ENCODE measurements around the gene CCDC15. TPM values are rescaled to one million over a fixed set of nuclear protein-coding genes. Genes with fewer than 3 reads are reported as not detected.
"Not testable (repeated sequence)": the region's sequence is repeated elsewhere in the genome, so short reads cannot be mapped to it uniquely, and the experiment has no call there.

CCDC15 gene
- total RNA-seq, 1 experiment from 2014 or later: 2.3 TPM

- no peaks in the 10 kb centered on the region for H3K9me2 ChIP-seq (replicated peaks; ENCODE audit: insufficient read depth, low read length)
- no peak overlapping the region for H3K9ac ChIP-seq (ENCODE audit: low read length)
- H3K27me3 ChIP-seq (ENCODE audit: low read length): no peaks in the 10 kb centered on the region
- no peak overlapping the region for H3K27ac ChIP-seq (ENCODE audit: low read length)
- no peaks in the 10 kb centered on the region for H3K36me3 ChIP-seq (ENCODE audit: insufficient read depth, low read length)
- H4K20me1 ChIP-seq (ENCODE audit: insufficient read depth, low read depth, low read length): no peaks in the 10 kb centered on the region
- no peak overlapping the region for H2AFZ ChIP-seq (ENCODE audit: low read length)
- H3K79me2 ChIP-seq (ENCODE audit: low read length): no peaks in the 10 kb centered on the region
- H3K4me1 ChIP-seq (ENCODE audit: low read length): no peaks in the 10 kb centered on the region
- no peak overlapping the region for H3K4me2 ChIP-seq (ENCODE audit: low read depth, low read length, poor library complexity, severe bottlenecking)
- no peak for DNase-seq
- no peak overlapping the region for H3K4me3 ChIP-seq (ENCODE audit: low read length)
- no peaks in the 10 kb centered on the region for H3K9me3 ChIP-seq (ENCODE audit: low read length)
Observed at GRCh38 chr11:124945826-124946225, 8.2 kb upstream of the CCDC15 start.

- Histone ChIP-seq H3K4me1 (ENCODE audit: low read length) (no peaks in the 10 kb centered on the region), H3K36me3 (ENCODE audit: insufficient read depth, low read length) (no peaks in the 10 kb centered on the region), H3K9me2 (replicated peaks; ENCODE audit: insufficient read depth, low read length) (no peaks in the 10 kb centered on the region), H4K20me1 (ENCODE audit: insufficient read depth, low read depth, low read length) (no peaks in the 10 kb centered on the region), H2AFZ (ENCODE audit: low read length) (no peak overlapping the region), H3K9ac (ENCODE audit: low read length) (no peak overlapping the region), H3K4me3 (ENCODE audit: low read length) (no peak overlapping the region), H3K27ac (ENCODE audit: low read length) (no peak overlapping the region), H3K9me3 (ENCODE audit: low read length) (no peaks in the 10 kb centered on the region), H3K79me2 (ENCODE audit: low read length) (no peaks in the 10 kb centered on the region), H3K27me3 (ENCODE audit: low read length) (no peaks in the 10 kb centered on the region), H3K4me2 (ENCODE audit: low read depth, low read length, poor library complexity, severe bottlenecking) (no peak overlapping the region)
- no peak for DNase-seq
Observed at GRCh38 chr11:124946735-124947141, 7.3 kb upstream of the CCDC15 start.

- H3K9ac ChIP-seq (ENCODE audit: low read length): no peak overlapping the region
- no peak for DNase-seq
- no peak overlapping the region for H3K4me2 ChIP-seq (ENCODE audit: low read depth, low read length, poor library complexity, severe bottlenecking)
- H2AFZ ChIP-seq (ENCODE audit: low read length): no peak overlapping the region
- H3K4me1 ChIP-seq (ENCODE audit: low read length): peaks cover 19% of the 10 kb centered on the region
- H3K36me3 ChIP-seq (ENCODE audit: insufficient read depth, low read length): no peaks in the 10 kb centered on the region
- H3K9me3 ChIP-seq (ENCODE audit: low read length): no peaks in the 10 kb centered on the region
- no peak overlapping the region for H3K4me3 ChIP-seq (ENCODE audit: low read length)
- no peaks in the 10 kb centered on the region for H3K27me3 ChIP-seq (ENCODE audit: low read length)
- H3K79me2 ChIP-seq (ENCODE audit: low read length): peaks cover 6% of the 10 kb centered on the region; the same call in 1 of the 2 replicates
- H3K27ac ChIP-seq (ENCODE audit: low read length): no peak overlapping the region
- H4K20me1 ChIP-seq (ENCODE audit: insufficient read depth, low read depth, low read length): no peaks in the 10 kb centered on the region
- no peaks in the 10 kb centered on the region for H3K9me2 ChIP-seq (replicated peaks; ENCODE audit: insufficient read depth, low read length)
Observed at GRCh38 chr11:124950601-124951330, 3.2 kb upstream of the CCDC15 start.

GRCh38 chr11:124951341-124951740 is 2.7 kb upstream of the CCDC15 start:
- H3K36me3 ChIP-seq (ENCODE audit: insufficient read depth, low read length): no peaks in the 10 kb centered on the region
- H3K79me2 ChIP-seq (ENCODE audit: low read length): peaks cover 6% of the 10 kb centered on the region; the same call in 1 of the 2 replicates
- H3K27ac ChIP-seq (ENCODE audit: low read length): no peak overlapping the region
- H4K20me1 ChIP-seq (ENCODE audit: insufficient read depth, low read depth, low read length): no peaks in the 10 kb centered on the region
- no peak overlapping the region for H2AFZ ChIP-seq (ENCODE audit: low read length)
- no peak for DNase-seq
- no peaks in the 10 kb centered on the region for H3K9me2 ChIP-seq (replicated peaks; ENCODE audit: insufficient read depth, low read length)
- no peak overlapping the region for H3K9ac ChIP-seq (ENCODE audit: low read length)
- H3K9me3 ChIP-seq (ENCODE audit: low read length): no peaks in the 10 kb centered on the region
- H3K4me3 ChIP-seq (ENCODE audit: low read length): no peak overlapping the region
- H3K27me3 ChIP-seq (ENCODE audit: low read length): no peaks in the 10 kb centered on the region
- no peak overlapping the region for H3K4me2 ChIP-seq (ENCODE audit: low read depth, low read length, poor library complexity, severe bottlenecking)
- H3K4me1 ChIP-seq (ENCODE audit: low read length): peaks cover 19% of the 10 kb centered on the region

- peak overlapping the region; percentile 81 for H3K9ac ChIP-seq (ENCODE audit: low read length)
- H3K4me3 ChIP-seq (ENCODE audit: low read length): peak overlapping the region; percentile 88
- peaks cover 6% of the 10 kb centered on the region; the same call in 1 of the 2 replicates for H3K79me2 ChIP-seq (ENCODE audit: low read length)
- DNase-seq: no peak
- no peaks in the 10 kb centered on the region for H4K20me1 ChIP-seq (ENCODE audit: insufficient read depth, low read depth, low read length)
- no peaks in the 10 kb centered on the region for H3K27me3 ChIP-seq (ENCODE audit: low read length)
- H2AFZ ChIP-seq (ENCODE audit: low read length): 0 out of 2 replicates have a peak overlapping the region, but pooled peaks have one; percentile 36
- no peaks in the 10 kb centered on the region for H3K9me2 ChIP-seq (replicated peaks; ENCODE audit: insufficient read depth, low read length)
- peak overlapping the region; percentile 29; the same call in 1 of the 2 replicates for H3K27ac ChIP-seq (ENCODE audit: low read length)
- no peaks in the 10 kb centered on the region for H3K36me3 ChIP-seq (ENCODE audit: insufficient read depth, low read length)
- H3K4me2 ChIP-seq (ENCODE audit: low read depth, low read length, poor library complexity, severe bottlenecking): peak overlapping the region; percentile 96
- no peaks in the 10 kb centered on the region for H3K9me3 ChIP-seq (ENCODE audit: low read length)
- peaks cover 19% of the 10 kb centered on the region for H3K4me1 ChIP-seq (ENCODE audit: low read length)
Observed at GRCh38 chr11:124954590-124954955, 571 bp downstream of the CCDC15 start.

- H3K9me2 ChIP-seq (replicated peaks; ENCODE audit: insufficient read depth, low read length): no peaks in the 10 kb centered on the region
- peaks cover 19% of the 10 kb centered on the region for H3K4me1 ChIP-seq (ENCODE audit: low read length)
- peak overlapping the region; percentile 81 for H3K9ac ChIP-seq (ENCODE audit: low read length)
- H3K79me2 ChIP-seq (ENCODE audit: low read length): peaks cover 6% of the 10 kb centered on the region; the same call in 1 of the 2 replicates
- H4K20me1 ChIP-seq (ENCODE audit: insufficient read depth, low read depth, low read length): no peaks in the 10 kb centered on the region
- H3K9me3 ChIP-seq (ENCODE audit: low read length): no peaks in the 10 kb centered on the region
- no peaks in the 10 kb centered on the region for H3K36me3 ChIP-seq (ENCODE audit: insufficient read depth, low read length)
- peak overlapping the region; percentile 96 for H3K4me2 ChIP-seq (ENCODE audit: low read depth, low read length, poor library complexity, severe bottlenecking)
- H3K4me3 ChIP-seq (ENCODE audit: low read length): peak overlapping the region; percentile 88
- no peak overlapping the region for H2AFZ ChIP-seq (ENCODE audit: low read length)
- H3K27ac ChIP-seq (ENCODE audit: low read length): no peak overlapping the region
- DNase-seq: no peak
- H3K27me3 ChIP-seq (ENCODE audit: low read length): no peaks in the 10 kb centered on the region
Observed at GRCh38 chr11:124955035-124955434, 1.0 kb downstream of the CCDC15 start.

- peak; percentile 82 for DNase-seq
- no peaks in the 10 kb centered on the region for H3K36me3 ChIP-seq (ENCODE audit: insufficient read depth, low read length)
Observed at GRCh38 chr11:124961972-124962609, 8.1 kb downstream of the CCDC15 start.

GRCh38 chr11:124968197-124968596 is 14.2 kb downstream of the CCDC15 start:
- H3K36me3 ChIP-seq (ENCODE audit: insufficient read depth, low read length); H4K20me1 ChIP-seq (ENCODE audit: insufficient read depth, low read depth, low read length); H2AFZ ChIP-seq (ENCODE audit: low read length); H3K9me2 ChIP-seq (replicated peaks; ENCODE audit: insufficient read depth, low read length); H3K4me1 ChIP-seq (ENCODE audit: low read length); H3K27me3 ChIP-seq (ENCODE audit: low read length); H3K27ac ChIP-seq (ENCODE audit: low read length); H3K4me3 ChIP-seq (ENCODE audit: low read length); H3K9ac ChIP-seq (ENCODE audit: low read length); DNase-seq; H3K9me3 ChIP-seq (ENCODE audit: low read length); H3K79me2 ChIP-seq (ENCODE audit: low read length); H3K4me2 ChIP-seq (ENCODE audit: low read depth, low read length, poor library complexity, severe bottlenecking): not testable (repeated sequence)

More at GRCh38 chr11:124961972-124962609, 8.1 kb downstream of the CCDC15 start:
- Histone ChIP-seq H3K4me3 (ENCODE audit: low read length) (no peak overlapping the region), H2AFZ (ENCODE audit: low read length) (no peak overlapping the region), H3K4me1 (ENCODE audit: low read length) (no peaks in the 10 kb centered on the region), H3K9me2 (replicated peaks; ENCODE audit: insufficient read depth, low read length) (no peaks in the 10 kb centered on the region), H3K79me2 (ENCODE audit: low read length) (no peaks in the 10 kb centered on the region), H3K9ac (ENCODE audit: low read length) (no peak overlapping the region), H3K27ac (ENCODE audit: low read length) (no peak overlapping the region), H3K9me3 (ENCODE audit: low read length) (no peaks in the 10 kb centered on the region), H3K27me3 (ENCODE audit: low read length) (no peaks in the 10 kb centered on the region), H4K20me1 (ENCODE audit: insufficient read depth, low read depth, low read length) (no peaks in the 10 kb centered on the region), H3K4me2 (ENCODE audit: low read depth, low read length, poor library complexity, severe bottlenecking) (no peak overlapping the region)

Measured in Karpas-422 (cell line).